ENCODE data around the gene PLET1.

DNA sequence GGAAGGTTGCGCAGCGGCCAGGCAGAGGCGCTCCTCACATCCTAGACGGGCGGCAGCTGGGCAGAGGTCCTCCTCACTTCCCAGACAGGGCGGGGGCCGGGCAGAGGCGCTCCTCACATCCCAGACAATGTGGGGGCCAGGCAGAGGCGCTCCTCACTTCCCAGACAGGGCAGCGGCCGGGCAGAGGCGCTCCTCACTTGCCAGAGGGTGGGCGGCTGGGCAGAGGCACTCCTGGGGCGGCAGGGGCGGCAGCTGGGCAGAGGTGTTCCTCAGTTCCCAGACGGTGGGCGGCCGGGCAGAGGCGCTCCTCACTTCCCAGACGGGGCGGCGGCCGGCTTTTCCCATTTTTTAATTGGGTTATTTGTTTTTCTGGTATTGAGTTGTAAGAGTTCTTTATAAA is 54.6 kb downstream of the PLET1 start:
- TF ChIP-seq, protein P1, sequence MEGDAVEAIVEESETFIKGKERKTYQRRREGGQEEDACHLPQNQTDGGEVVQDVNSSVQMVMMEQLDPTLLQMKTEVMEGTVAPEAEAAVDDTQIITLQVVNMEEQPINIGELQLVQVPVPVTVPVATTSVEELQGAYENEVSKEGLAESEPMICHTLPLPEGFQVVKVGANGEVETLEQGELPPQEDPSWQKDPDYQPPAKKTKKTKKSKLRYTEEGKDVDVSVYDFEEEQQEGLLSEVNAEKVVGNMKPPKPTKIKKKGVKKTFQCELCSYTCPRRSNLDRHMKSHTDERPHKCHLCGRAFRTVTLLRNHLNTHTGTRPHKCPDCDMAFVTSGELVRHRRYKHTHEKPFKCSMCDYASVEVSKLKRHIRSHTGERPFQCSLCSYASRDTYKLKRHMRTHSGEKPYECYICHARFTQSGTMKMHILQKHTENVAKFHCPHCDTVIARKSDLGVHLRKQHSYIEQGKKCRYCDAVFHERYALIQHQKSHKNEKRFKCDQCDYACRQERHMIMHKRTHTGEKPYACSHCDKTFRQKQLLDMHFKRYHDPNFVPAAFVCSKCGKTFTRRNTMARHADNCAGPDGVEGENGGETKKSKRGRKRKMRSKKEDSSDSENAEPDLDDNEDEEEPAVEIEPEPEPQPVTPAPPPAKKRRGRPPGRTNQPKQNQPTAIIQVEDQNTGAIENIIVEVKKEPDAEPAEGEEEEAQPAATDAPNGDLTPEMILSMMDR (IDR thresholded peaks at IDR 0.05), result no peak
- TF ChIP-seq POLR2AphosphoS5 (IDR thresholded peaks at IDR 0.05), result no peak

Measured in prostate gland (tissue), 2 donors.